GM21723 (cell line): Measurements from ENCODE around the gene HPCAL1.
A peak's percentile ranks its signal among the peaks of the same experiment; 100 is the strongest.

ENCODE experiments used
- ATAC-seq: cut with Tn5 transposase; IDR thresholded peaks from one replicate; pipeline ENCODE4 v1.9.1; 2021; ENCODE audit warnings: mild to moderate bottlenecking, moderate library complexity; ENCODE audit not compliant: unreplicated experiment

Gene HPCAL1

GRCh38 chr2:10400978-10401951 lies 98.6 kb downstream of the HPCAL1 start:
- no peak for ATAC-seq

GRCh38 chr2:10402062-10402585 lies 99.4 kb downstream of the HPCAL1 start:
- no peak for ATAC-seq

GRCh38 chr2:10402653-10403215 lies 100.0 kb downstream of the HPCAL1 start:
- no peak for ATAC-seq

GRCh38 chr2:10404324-10405143 lies 101.8 kb downstream of the HPCAL1 start:
- ATAC-seq, result no peak

- no peak for ATAC-seq
Observed at GRCh38 chr2:10405448-10405847, 102.7 kb downstream of the HPCAL1 start.

GRCh38 chr2:10406016-10406415 lies 103.3 kb downstream of the HPCAL1 start:
- no peak for ATAC-seq

GRCh38 chr2:10406491-10407188 lies 103.9 kb downstream of the HPCAL1 start:
- ATAC-seq, result no peak

- no peak for ATAC-seq
Observed at GRCh38 chr2:10407432-10407831, 104.7 kb downstream of the HPCAL1 start.

GRCh38 chr2:10407841-10408648 lies 105.3 kb downstream of the HPCAL1 start:
- ATAC-seq, result peak; percentile 45

GRCh38 chr2:10408649-10409579 lies 106.2 kb downstream of the HPCAL1 start:
- peak; percentile 52 for ATAC-seq

GRCh38 chr2:10410001-10410822 lies 107.5 kb downstream of the HPCAL1 start:
- peak; percentile 64 for ATAC-seq

- ATAC-seq, result no peak
Observed at GRCh38 chr2:10410823-10411437, 108.2 kb downstream of the HPCAL1 start.

GRCh38 chr2:10411557-10411956 lies 108.9 kb downstream of the HPCAL1 start:
- no peak for ATAC-seq

GRCh38 chr2:10412380-10412779 lies 109.7 kb downstream of the HPCAL1 start:
- peak; percentile 24 for ATAC-seq

GRCh38 chr2:10413503-10413902 lies 110.8 kb downstream of the HPCAL1 start:
- no peak for ATAC-seq

GRCh38 chr2:10413991-10414451 lies 111.3 kb downstream of the HPCAL1 start:
- ATAC-seq, result no peak

GRCh38 chr2:10414591-10414990 lies 111.9 kb downstream of the HPCAL1 start:
- no peak for ATAC-seq
